H1 (cell line): ENCODE results near the gene ATL3. TPM values are rescaled to one million over a fixed set of nuclear protein-coding genes. Genes with fewer than 3 reads are reported as not detected.

Source experiments
- CHD7 ChIP-seq: fragments of 300-600 bp; sonication (generic); IDR thresholded peaks from 2 replicates; pipeline ENCODE4 v1.7.1; 2012; ENCODE audit warnings: low read length, moderate library complexity, mild to moderate bottlenecking, inconsistent platforms; ENCODE audit not compliant: insufficient replicate concordance
- EP300 ChIP-seq, 2 experiments: IDR thresholded peaks; 1 replicate in 1 of 2; 2 replicates in 1 of 2; pipeline ENCODE4 v1.6.1; 2011 to 2012; ENCODE audit warnings: low read depth in 2 of 2, low read length in 2 of 2, mild to moderate bottlenecking in 2 of 2, borderline replicate concordance in 1 of 2, inconsistent platforms in 1 of 2, moderate library complexity in 1 of 2
- polyA plus RNA-seq, 7 experiments: library from polyadenylated mRNA; depleted of rRNA in 3 of 7; stranded (reverse) in 5 of 7; unstranded in 2 of 7; fragments of >200 nt in 5 of 7; fragments of 200-250 nt in 2 of 7; gene quantifications; 1 replicate in 5 of 7; 2 replicates in 1 of 7; 4 replicates in 1 of 7; pipeline versions ENCODE4 v1.2.1 to v1.2.3, GENCODE V29; 2011 to 2013; ENCODE audit warnings: missing spikeins in 2 of 7, mixed read lengths in 2 of 7
- total RNA-seq: library from RNA; stranded (reverse); fragmentation: NEBNext Ultra II Directional; extraction: Animal tissue kit (Norgen Biotek cat#: 25700); gene quantifications from 2 replicates; pipeline ENCODE4 v1.2.1, GENCODE V29; 2021

Gene ATL3
- total and polyA plus RNA-seq, 2 of the 8 experiments (the other 6 are each of a cell fraction or from before 2014, with no cell fraction given), result 7.8 to 24.5 TPM

DNA sequence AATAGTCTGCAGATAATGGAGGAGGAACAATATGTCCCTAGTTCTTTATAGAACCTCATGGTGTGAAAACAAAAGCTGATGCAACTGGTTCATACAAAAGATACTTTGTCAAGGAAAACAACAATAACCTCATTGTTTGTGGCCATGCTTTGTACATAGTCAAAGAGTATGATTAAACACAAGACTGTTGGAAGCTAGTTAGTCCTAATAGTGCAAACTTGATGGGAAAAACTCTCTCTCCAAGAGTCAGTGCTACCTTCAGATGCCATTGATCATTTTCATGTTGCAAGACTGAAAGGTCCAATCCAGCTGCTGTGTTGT, 87.9 kb downstream of the ATL3 start (continued):
- no peak for TF ChIP-seq CHD7
- TF ChIP-seq EP300 (IDR thresholded peaks at IDR 0.05; ENCODE audit: borderline replicate concordance in 1 of 2, low read depth in 2 of 2, low read length in 2 of 2), result no peak
